ENCODE data around the gene HDAC10. TPM values are rescaled to one million over a fixed set of nuclear protein-coding genes. Genes with fewer than 3 reads are reported as not detected.

Gene HDAC10
- polyA plus RNA-seq, 1 experiment = 18.2 TPM

- CTCF ChIA-PET = no interaction called here
- Histone ChIP-seq H3K27me3 (ENCODE audit: control insufficient read depth, insufficient read depth, low read length) (no peaks in the 10 kb centered on the region), H3K4me3 (ENCODE audit: low read depth, low read length) (peak overlapping the region; percentile 61), H3K36me3 (ENCODE audit: control insufficient read depth, insufficient read depth, low read length) (peaks cover 12% of the 10 kb centered on the region)
- no peak for TF ChIP-seq CTCF (IDR thresholded peaks at IDR 0.05; ENCODE audit: insufficient read depth, low read depth, low read length)
- POLR2A ChIA-PET = no interaction called here
- no peak for DNase-seq (ENCODE audit: low read depth)
These were observed 48.9 kb downstream of the HDAC10 start for GRCh38 chr22:50202130-50202666.

- no peaks in the 10 kb centered on the region for H3K27me3 ChIP-seq (ENCODE audit: control insufficient read depth, insufficient read depth, low read length)
- DNase-seq (ENCODE audit: low read depth) = no peak
- ChIA-PET CTCF (interaction anchor here (1.0 to 1.1 kb wide), 2 partner anchors 9 to 297 kb away, joined by 4 to 5 read pairs; no protein-coding TSS in a partner anchor), POLR2A (no interaction called here)
- peaks cover 14% of the 10 kb centered on the region for H3K36me3 ChIP-seq (ENCODE audit: control insufficient read depth, insufficient read depth, low read length)
- peak overlapping the region; percentile 61 for H3K4me3 ChIP-seq (ENCODE audit: low read depth, low read length)
- no peak for TF ChIP-seq CTCF (IDR thresholded peaks at IDR 0.05; ENCODE audit: insufficient read depth, low read depth, low read length)
These were observed 49.6 kb downstream of the HDAC10 start for GRCh38 chr22:50201191-50202129.

GRCh38 chr22:50200461-50201190, 50.4 kb downstream of the HDAC10 start, which contains the start of gene SELENOO:
SELENOO (plus strand) TSS chr22:50201011; CDS start chr22:50201037, 26 bp downstream.
- CTCF ChIA-PET = interaction anchor here (1.0 to 1.1 kb wide), 2 partner anchors 10 to 297 kb away, joined by 4 to 5 read pairs; no protein-coding TSS in a partner anchor
- POLR2A ChIA-PET = no interaction called here
- peaks cover 16% of the 10 kb centered on the region for H3K36me3 ChIP-seq (ENCODE audit: control insufficient read depth, insufficient read depth, low read length)
- no peaks in the 10 kb centered on the region for H3K27me3 ChIP-seq (ENCODE audit: control insufficient read depth, insufficient read depth, low read length)
- peak within 1 kb of the TSS; percentile 61 for H3K4me3 ChIP-seq (ENCODE audit: low read depth, low read length)
- TF ChIP-seq CTCF (IDR thresholded peaks at IDR 0.05; ENCODE audit: insufficient read depth, low read depth, low read length) = no peak
- no peak for DNase-seq (ENCODE audit: low read depth)

- POLR2A ChIA-PET = no interaction called here
- CTCF ChIA-PET = no interaction called here
- Histone ChIP-seq H3K27me3 (ENCODE audit: control insufficient read depth, insufficient read depth, low read length) (no peaks in the 10 kb centered on the region), H3K4me3 (ENCODE audit: low read depth, low read length) (peak overlapping the region; percentile 61), H3K36me3 (ENCODE audit: control insufficient read depth, insufficient read depth, low read length) (peaks cover 18% of the 10 kb centered on the region)
- no peak for TF ChIP-seq CTCF (IDR thresholded peaks at IDR 0.05; ENCODE audit: insufficient read depth, low read depth, low read length)
- DNase-seq (ENCODE audit: low read depth) = no peak
These were observed 51.1 kb downstream of the HDAC10 start for GRCh38 chr22:50199829-50200460.

Data from BJ (cell line).